Kidney glomerular epithelial cell (primary cell): ENCODE data around the gene KASH5.
A peak's percentile ranks its signal among the peaks of the same experiment; 100 is the strongest.
"Not testable (repeated sequence)": the region's sequence is repeated elsewhere in the genome, so short reads cannot be mapped to it uniquely, and the experiment has no call there.

ENCODE experiments used
- DNase-seq: peaks from one replicate; lab custom pipeline; 2025; lab: John Stamatoyannopoulos, UW

The KASH5 gene

GRCh38 chr19:49362048-49362928 lies 25.8 kb upstream of the KASH5 start, which contains the start of gene TEAD2:
TSS of gene TEAD2 (minus strand) at chr19:49362416. CDS start at chr19:49360075, 2,341 bp downstream.
- DNase-seq = no peak

DNA sequence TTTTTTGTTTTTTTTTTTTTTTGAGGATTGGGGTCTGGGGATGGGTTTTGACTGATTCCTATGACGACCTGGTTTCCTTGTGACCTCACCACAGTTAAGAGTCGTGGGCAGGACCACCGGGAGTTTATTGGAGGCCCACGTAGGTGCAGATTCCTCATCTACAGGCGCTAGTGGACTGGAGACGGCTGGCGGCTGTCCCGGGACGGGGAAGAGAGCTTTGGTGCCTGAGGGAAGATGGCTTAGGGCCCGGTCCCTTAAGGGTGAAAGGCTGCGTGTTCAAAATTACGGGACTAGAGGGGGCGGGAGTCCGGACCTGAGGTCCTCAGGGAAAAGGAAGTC lies 25.2 kb upstream of the KASH5 start:
- no peak for DNase-seq

DNA sequence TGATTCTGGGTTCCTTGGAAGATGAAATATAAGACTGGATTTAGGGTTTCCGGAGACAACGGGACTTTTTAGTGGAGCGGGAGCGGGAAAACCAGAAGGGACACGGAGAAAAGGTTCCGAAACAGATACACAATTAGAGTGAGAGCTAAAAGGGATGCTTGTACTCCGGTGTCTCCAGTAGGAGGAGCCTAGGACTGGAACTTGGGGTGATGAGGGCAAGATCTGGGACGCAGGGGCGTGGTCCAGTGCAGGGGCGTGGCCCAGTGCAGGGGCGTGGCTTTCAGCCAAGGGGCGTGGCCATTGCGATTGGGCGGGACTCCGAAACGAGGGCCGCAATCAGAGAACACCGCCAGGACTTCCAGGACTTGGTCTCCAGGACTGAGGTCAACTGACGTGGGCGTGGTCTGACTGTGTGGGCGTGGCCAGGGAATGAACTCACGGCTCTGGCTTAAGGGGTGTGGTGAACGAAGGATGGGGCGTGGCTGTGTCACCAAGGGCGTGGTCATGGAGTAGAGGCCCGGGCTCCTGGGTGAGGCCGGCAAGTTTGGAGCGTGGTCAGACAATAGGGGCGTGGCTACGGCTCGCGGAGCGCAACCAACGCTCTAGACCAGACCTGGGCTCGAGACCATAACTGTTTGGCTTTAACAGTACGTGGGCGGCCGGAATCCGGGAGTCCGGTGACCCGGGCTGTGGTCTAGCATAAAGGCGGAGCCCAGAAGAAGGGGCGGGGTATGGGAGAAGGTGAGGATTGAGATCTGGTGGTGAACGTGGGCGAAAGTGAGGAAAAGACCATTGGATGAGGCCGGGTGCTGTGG lies 24.6 kb upstream of the KASH5 start, which contains the start of gene DKKL1:
TSS of gene DKKL1 (plus strand) at position 610 of the 815 bp plus-strand sequence. CDS start at position 732, 122 bp downstream.
- DNase-seq = peak; percentile 99

GRCh38 chr19:49364083-49364737 lies 23.8 kb upstream of the KASH5 start:
- no peak for DNase-seq

DNA sequence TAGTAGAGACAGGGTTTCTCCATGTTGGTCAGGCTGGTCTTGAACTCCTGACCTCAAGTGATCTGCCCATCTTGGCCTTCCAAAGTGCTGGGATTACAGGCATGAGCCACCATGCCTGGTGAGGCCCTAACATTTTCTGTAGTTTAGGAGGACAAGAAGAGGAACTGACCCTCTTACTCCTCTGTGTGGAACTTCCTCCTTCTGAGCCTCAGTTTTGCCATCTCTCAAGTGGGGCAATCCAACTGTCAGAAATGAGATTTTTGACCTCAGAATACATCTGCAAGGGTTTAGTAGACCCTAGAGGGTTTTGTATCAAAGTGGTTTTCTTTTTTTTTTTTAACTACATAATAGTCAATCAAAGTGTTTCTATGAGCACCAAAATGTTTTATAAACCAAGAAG lies 21.9 kb upstream of the KASH5 start:
- no peak for DNase-seq

DNA sequence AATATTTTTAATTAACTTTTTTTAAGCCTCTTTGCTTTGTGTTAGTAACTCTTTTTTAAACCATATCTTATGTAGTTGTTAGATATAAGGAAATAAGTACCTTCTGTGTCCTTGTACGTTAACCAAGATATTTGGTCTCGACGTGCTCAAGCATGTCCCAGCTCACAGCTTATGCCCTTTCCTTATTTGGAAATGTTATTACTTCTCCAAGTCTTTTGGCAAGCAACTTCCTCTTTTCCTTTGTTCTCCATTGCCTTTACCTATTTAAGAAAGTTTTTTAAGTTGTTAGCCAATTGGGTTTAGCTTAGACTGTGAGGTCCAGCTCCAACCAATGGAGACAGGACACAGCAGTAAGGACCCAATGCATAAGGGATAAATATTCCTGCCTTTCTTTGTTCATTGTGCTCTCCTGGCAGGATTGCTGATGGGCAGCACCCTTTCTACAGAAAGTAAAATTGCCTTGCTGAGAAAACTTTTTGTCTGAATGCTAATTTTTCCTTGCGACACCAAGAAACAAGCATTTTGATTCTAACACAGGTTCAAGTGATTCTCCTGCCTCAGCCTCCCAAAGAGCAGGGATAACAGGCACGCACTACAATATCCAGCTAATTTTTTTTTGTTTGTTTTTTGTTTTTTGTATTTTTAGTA lies 19.2 kb upstream of the KASH5 start:
- no peak for DNase-seq

GRCh38 chr19:49371184-49371583 lies 16.9 kb upstream of the KASH5 start:
- DNase-seq = no peak

DNA sequence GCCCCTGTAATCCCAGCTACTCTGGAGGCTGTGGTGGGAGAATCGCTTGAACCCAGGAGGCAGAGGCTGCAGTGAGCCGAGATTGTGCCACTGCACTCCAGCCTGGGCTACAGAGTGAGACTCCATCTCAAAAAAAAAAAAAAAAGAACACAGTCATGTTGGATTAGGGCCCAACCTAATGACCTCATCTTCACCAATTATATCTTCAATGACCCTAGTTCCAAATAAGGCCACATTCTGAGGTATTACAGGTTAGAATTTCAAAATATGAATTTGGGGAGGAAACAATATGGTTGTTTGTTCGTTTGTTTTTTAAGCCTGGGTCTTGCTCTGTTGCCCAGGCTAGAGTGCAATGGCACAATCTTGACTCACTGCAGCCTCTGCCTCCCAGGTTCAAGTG lies 14.9 kb upstream of the KASH5 start:
- DNase-seq = not testable (repeated sequence)

GRCh38 chr19:49374665-49375434 lies 13.2 kb upstream of the KASH5 start:
- DNase-seq = no peak

GRCh38 chr19:49378512-49378911 lies 9.5 kb upstream of the KASH5 start:
- no peak for DNase-seq

GRCh38 chr19:49380391-49380790 lies 7.7 kb upstream of the KASH5 start:
- DNase-seq = no peak

- no peak for DNase-seq
These were observed 5.4 kb upstream of the KASH5 start for GRCh38 chr19:49382639-49383038.

DNA sequence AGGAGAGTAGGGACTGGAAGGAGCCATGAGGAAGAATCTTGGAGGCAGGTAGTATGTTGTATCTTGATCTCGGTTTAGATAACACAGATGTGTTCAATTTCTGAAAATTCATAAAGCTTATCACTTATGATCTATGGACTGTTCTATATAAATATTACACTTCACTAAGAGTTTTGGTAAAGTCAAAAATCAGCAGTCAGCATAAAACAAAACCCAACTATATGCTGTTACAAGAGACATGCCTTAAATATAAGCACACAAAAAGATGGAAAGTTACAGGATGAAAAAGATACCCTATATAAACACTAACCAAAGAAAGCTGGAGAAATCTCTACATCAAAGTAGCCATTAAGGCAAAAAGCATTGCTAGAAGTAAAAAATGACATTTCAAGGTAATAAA lies 4.5 kb upstream of the KASH5 start:
- DNase-seq = no peak

DNA sequence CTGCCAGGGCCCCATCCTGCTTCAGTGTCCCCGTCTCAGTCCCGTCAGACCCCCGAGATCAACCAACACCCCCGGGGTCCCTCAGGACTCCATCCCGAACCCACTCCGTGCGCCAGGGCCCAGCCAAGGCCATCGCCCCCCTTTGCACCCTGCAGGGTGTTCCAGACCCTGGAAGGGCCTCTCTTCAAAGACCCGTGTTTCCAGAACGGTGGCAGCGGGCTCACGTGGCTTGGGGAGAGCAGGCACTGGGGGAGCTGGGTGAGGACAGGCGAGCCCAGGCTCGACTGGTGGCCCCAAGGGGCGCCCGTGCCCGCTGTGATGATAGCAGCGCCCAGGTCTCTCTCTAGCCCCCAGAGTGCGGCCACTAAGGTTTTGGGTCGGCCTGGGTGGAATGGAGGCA lies 1.4 kb downstream of the KASH5 start:
- DNase-seq = no peak

DNA sequence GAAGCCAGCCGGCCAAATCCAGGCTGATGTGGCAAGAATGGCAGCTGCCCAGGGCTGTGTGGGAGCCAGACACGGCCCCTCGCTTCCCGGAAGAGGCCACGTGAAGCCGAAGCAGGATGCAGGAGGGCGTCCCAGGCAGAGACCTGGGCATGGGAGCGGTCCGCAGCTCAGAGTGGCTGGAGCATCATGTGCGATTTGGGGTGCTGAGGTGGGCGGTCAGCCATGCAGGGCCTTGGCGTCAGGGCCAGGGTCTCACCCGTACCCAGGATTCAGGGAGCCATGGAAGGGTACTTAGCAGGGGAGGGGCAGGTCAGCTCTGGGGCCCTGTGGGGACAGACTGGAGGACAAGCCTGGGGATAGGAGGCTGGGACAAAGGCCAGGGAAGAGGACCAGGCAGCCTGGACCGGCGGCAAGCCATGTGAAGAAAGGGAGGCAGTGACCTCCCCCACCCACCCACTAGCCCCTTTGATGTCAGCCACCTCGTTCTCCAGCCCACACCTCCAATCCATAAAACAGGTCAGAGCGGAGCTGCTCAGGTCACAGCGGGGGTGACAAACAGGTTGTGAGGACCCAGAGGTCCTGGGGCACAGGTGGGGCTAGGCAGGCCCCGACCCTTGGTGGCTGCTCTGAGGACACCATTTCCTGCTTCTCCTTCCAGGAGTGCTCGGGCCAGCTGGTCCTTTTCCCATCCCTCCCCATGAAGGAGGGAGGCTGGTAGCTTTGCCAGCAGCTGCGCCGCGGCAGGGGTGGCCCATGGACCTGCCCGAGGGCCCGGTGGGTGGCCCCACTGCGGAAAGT lies 2.3 kb downstream of the KASH5 start:
- DNase-seq = no peak

GRCh38 chr19:49390929-49391359 lies 2.9 kb downstream of the KASH5 start:
- no peak for DNase-seq

- peak; percentile 62 for DNase-seq
These were observed 3.7 kb downstream of the KASH5 start for GRCh38 chr19:49391581-49392399.

GRCh38 chr19:49393881-49394280 lies 5.8 kb downstream of the KASH5 start:
- no peak for DNase-seq
